HEK293 (cell line): ENCODE data around the gene LENEP.

ENCODE experiments used
- CTCF ChIA-PET: fragments of 350-600 bp; formaldehyde crosslinking; extraction: SDS; loops from one replicate; lab custom pipeline; 2021; ENCODE audit warnings: antibody characterized with exemption; lab: Yijun Ruan, JAX
- POLR2A ChIA-PET: fragments of 300-600 bp; formaldehyde crosslinking; extraction: SDS; loops from one replicate; lab custom pipeline; 2020; ENCODE audit warnings: antibody characterized with exemption, inconsistent platforms; lab: Yijun Ruan, JAX
- H3K27ac ChIP-seq: fragments of 200-500 bp; sonication (Bioruptor generic); 2 replicates; pipeline ENCODE4 v1.5.1; 2014; ENCODE audit warnings: low read depth, low read length, control low read depth, inconsistent platforms; ENCODE audit errors: extremely low read depth
- H3K36me3 ChIP-seq, 2 experiments: fragments of 200-500 bp in 1 of 2; sonication (Bioruptor generic) in 1 of 2; 1 replicate in 1 of 2; 2 replicates in 1 of 2; pipeline ENCODE4 v1.5.1; 2014 to 2017; ENCODE audit warnings: inconsistent platforms in 2 of 2, low read length in 2 of 2; ENCODE audit not compliant: control insufficient read depth in 2 of 2, insufficient read depth in 1 of 2
- H3K4me1 ChIP-seq: fragments of 200-500 bp; sonication (Bioruptor generic); 2 replicates; pipeline ENCODE4 v1.5.1; 2014; ENCODE audit warnings: mild to moderate bottlenecking, low read length, inconsistent platforms; ENCODE audit not compliant: control insufficient read depth, insufficient read depth
- H3K4me3 ChIP-seq: 2 replicates; pipeline ENCODE4 v1.5.1; 2011; ENCODE audit warnings: low read depth, mild to moderate bottlenecking, control low read depth, low read length, moderate library complexity
- H3K9me3 ChIP-seq: fragments of 200-500 bp; sonication (Bioruptor generic); 2 replicates; pipeline ENCODE4 v1.5.1; 2014; ENCODE audit warnings: low read depth, low read length, inconsistent platforms; ENCODE audit not compliant: control insufficient read depth, insufficient read depth
- IKZF3 ChIP-seq: fragments of 450-650 bp; IDR thresholded peaks from 2 replicates; pipeline ENCODE4 v1.5.0; 2018; ENCODE audit warnings: missing biosample characterization, mild to moderate bottlenecking, missing genetic modification characterization, moderate library complexity
- KLF7 ChIP-seq: fragments of 450-650 bp; formaldehyde crosslinking; IDR thresholded peaks from 2 replicates; pipeline ENCODE4 v1.5.1; 2016; ENCODE audit warnings: missing biosample characterization, missing genetic modification characterization, borderline replicate concordance
- SETDB1 ChIP-seq: IDR thresholded peaks from one replicate; pipeline ENCODE4 v1.6.1; 2017; ENCODE audit warnings: mild to moderate bottlenecking, low read length, moderate library complexity, mixed read lengths; ENCODE audit not compliant: insufficient read length
- SP3 ChIP-seq: fragments of 450-650 bp; formaldehyde crosslinking; IDR thresholded peaks from 2 replicates; pipeline ENCODE4 v1.5.1; 2016; ENCODE audit warnings: missing biosample characterization, missing genetic modification characterization
- ZIC2 ChIP-seq: fragments of 450-650 bp; formaldehyde crosslinking; IDR thresholded peaks from 2 replicates; pipeline ENCODE4 v1.5.1; 2016; ENCODE audit warnings: missing biosample characterization, missing genetic modification characterization
- ZNF148 ChIP-seq: fragments of 450-650 bp; formaldehyde crosslinking; IDR thresholded peaks from 2 replicates; pipeline ENCODE4 v1.5.0; 2017; ENCODE audit warnings: missing biosample characterization, missing genetic modification characterization, borderline replicate concordance
- ZNF239 ChIP-seq: fragments of 450-650 bp; formaldehyde crosslinking; IDR thresholded peaks from 2 replicates; pipeline ENCODE4 v1.5.1; 2016; ENCODE audit warnings: missing biosample characterization, missing genetic modification characterization
- ZNF37A ChIP-seq: fragments of 450-650 bp; IDR thresholded peaks from 2 replicates; pipeline ENCODE4 v1.5.1; 2018; ENCODE audit warnings: missing biosample characterization, missing genetic modification characterization
- ZNF571 ChIP-seq: fragments of 450-650 bp; formaldehyde crosslinking; IDR thresholded peaks from 2 replicates; pipeline ENCODE4 v1.5.0; 2017; ENCODE audit warnings: missing biosample characterization, missing genetic modification characterization
- ZNF585B ChIP-seq: fragments of 450-650 bp; formaldehyde crosslinking; IDR thresholded peaks from 2 replicates; pipeline ENCODE4 v1.5.1; 2016; ENCODE audit warnings: missing biosample characterization, missing genetic modification characterization
- ZNF596 ChIP-seq: fragments of 450-650 bp; IDR thresholded peaks from 2 replicates; pipeline ENCODE4 v1.5.0; 2018; ENCODE audit warnings: missing biosample characterization, mild to moderate bottlenecking, missing genetic modification characterization, moderate library complexity
- ZNF639 ChIP-seq: fragments of 450-650 bp; formaldehyde crosslinking; IDR thresholded peaks from 2 replicates; pipeline ENCODE4 v1.5.1; 2016; ENCODE audit warnings: missing biosample characterization, missing genetic modification characterization
- ZNF654 ChIP-seq: fragments of 450-650 bp; formaldehyde crosslinking; IDR thresholded peaks from 2 replicates; pipeline ENCODE4 v1.5.1; 2016; ENCODE audit warnings: low read depth, missing biosample characterization, missing genetic modification characterization
- ZNF660 ChIP-seq: fragments of 450-650 bp; IDR thresholded peaks from 2 replicates; pipeline ENCODE4 v1.5.1; 2018; ENCODE audit warnings: missing biosample characterization, mild to moderate bottlenecking, missing genetic modification characterization
- ZNF692 ChIP-seq: fragments of 450-650 bp; formaldehyde crosslinking; IDR thresholded peaks from 2 replicates; pipeline ENCODE4 v1.5.1; 2016; ENCODE audit warnings: missing biosample characterization, missing genetic modification characterization
- ZNF843 ChIP-seq: fragments of 450-650 bp; formaldehyde crosslinking; IDR thresholded peaks from 2 replicates; pipeline ENCODE4 v1.5.1; 2016; ENCODE audit warnings: missing biosample characterization, missing genetic modification characterization
- ZSCAN30 ChIP-seq: fragments of 450-650 bp; IDR thresholded peaks from 2 replicates; pipeline ENCODE4 v1.5.1; 2018; ENCODE audit warnings: missing biosample characterization, mild to moderate bottlenecking, missing genetic modification characterization, moderate library complexity
- ZXDB ChIP-seq: fragments of 450-650 bp; formaldehyde crosslinking; IDR thresholded peaks from 2 replicates; pipeline ENCODE4 v1.5.1; 2016; ENCODE audit warnings: missing biosample characterization, missing genetic modification characterization
- TF ChIP-seq, protein P1 (sequence below): sonication (generic); formaldehyde crosslinking; IDR thresholded peaks from 2 replicates; pipeline ENCODE4 v1.8.1; 2022; ENCODE audit warnings: mild to moderate bottlenecking, moderate library complexity, missing genetic modification reagents
- TF ChIP-seq, protein P2 (sequence below): fragments of 450-650 bp; formaldehyde crosslinking; IDR thresholded peaks from 2 replicates; pipeline ENCODE4 v1.5.1; 2016; ENCODE audit warnings: missing biosample characterization, missing genetic modification characterization

LENEP gene

DNA sequence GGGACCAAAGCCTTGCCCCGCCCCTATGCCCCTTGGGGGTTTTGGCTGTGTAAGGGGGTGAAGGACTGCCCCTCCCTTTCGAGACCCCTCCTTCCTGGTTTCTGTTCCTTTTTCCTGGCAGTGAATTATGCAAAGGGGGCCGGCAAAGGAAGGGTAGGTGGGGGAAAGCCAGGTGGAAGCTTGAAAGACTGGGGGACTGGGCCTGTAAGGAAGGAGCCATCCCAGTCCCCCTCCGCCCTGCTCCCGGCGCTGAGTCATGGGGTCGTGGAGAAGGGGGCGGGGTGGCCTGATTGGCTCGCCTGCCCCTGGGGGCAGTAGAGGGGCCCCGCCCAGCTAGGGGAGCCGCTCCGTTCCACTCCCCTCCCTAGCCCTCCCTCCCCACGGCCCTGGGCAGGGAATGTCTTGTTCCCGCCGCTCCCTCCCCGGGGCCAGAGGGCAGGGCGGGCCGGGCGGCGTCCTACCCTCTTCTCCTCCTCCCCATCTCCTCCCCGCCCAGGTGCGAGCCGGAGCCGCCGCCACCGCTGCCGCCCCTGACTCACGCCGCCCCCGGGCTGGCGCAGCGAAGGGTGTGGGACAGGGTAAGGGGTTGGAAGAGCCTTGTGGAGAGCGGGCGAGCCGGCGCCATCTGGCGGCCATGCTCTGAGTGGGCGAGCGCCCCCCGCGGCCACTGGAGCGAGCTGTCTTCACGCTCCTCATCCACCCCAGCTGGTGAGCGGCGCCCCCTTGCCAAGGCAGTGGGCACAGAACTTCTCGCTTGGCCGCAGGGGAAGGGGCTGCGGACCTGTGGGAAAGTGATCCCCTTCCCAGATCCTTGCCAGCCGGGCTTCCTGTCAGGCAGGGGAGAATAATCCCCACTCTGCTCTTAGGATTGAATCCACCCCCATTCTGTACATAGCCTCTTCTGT, 23.9 kb downstream of the LENEP start (continued):
- TF ChIP-seq IKZF3 (peak; percentile 93), ZNF148 (tag by site-specific recombination) (no peak), ZNF571 (tag by site-specific recombination) (no peak), ZNF660 (tag by site-specific recombination) (peak; percentile 88), SETDB1 (peak; percentile 19), ZSCAN30 (peak; percentile 85)
- TF ChIP-seq, all 188 proteins: peak for 83

DNA sequence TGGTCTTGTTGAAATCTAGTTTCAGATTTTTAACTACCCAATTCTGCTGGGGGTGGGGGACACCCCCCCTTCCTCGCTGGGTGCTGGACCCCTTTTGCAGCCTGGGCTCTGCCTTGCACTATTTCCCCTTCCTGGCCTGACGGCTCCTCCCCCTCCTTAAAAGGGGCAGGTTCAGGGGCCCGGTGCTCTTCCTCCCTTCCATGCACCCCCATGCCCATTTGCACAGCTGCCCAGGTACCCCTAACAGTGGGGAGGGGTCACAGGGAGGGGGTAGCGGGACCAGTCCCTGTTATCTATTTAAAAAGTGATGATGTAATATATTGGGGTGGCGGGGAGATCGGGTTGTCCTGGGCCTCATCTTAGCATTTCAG, 24.5 kb downstream of the LENEP start:
- Histone ChIP-seq H3K36me3 (peaks cover 0 to 34% of the 10 kb centered on the region in 2 experiments; a peak in 1 of 3 replicates), H3K4me3 (peak overlapping the region; percentile 31; the same call in 1 of the 2 replicates), H3K4me1 (peaks cover 3% of the 10 kb centered on the region; the same call in 1 of the 2 replicates), H3K9me3 (no peaks in the 10 kb centered on the region), H3K27ac (peak overlapping the region; percentile 48; the same call in 1 of the 2 replicates)
- ChIA-PET CTCF (interaction anchor here (0.6 to 3.3 kb wide), 31 partner anchors 11 to 331 kb away, joined by 3 to 38 read pairs (median 5); partner anchors contain the start of genes DCST1, DCST2, EFNA3 and FLAD1), POLR2A (interaction anchor here (1.0 to 2.2 kb wide), 10 partner anchors 11 to 62 kb away, joined by 3 to 12 read pairs (median 7); partner anchors contain the start of genes ADAM15, FLAD1, LENEP and PBXIP1)
- TF ChIP-seq, protein P1, sequence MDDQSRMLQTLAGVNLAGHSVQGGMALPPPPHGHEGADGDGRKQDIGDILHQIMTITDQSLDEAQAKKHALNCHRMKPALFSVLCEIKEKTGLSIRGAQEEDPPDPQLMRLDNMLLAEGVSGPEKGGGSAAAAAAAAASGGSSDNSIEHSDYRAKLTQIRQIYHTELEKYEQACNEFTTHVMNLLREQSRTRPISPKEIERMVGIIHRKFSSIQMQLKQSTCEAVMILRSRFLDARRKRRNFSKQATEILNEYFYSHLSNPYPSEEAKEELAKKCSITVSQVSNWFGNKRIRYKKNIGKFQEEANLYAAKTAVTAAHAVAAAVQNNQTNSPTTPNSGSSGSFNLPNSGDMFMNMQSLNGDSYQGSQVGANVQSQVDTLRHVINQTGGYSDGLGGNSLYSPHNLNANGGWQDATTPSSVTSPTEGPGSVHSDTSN (CRISPR knock-in tag), result no peak
- peak; percentile 19; the same call in 1 of the 2 replicates for TF ChIP-seq ZNF692 (tag by site-specific recombination)
- no peak for TF ChIP-seq ZNF654 (tag by site-specific recombination)

DNA sequence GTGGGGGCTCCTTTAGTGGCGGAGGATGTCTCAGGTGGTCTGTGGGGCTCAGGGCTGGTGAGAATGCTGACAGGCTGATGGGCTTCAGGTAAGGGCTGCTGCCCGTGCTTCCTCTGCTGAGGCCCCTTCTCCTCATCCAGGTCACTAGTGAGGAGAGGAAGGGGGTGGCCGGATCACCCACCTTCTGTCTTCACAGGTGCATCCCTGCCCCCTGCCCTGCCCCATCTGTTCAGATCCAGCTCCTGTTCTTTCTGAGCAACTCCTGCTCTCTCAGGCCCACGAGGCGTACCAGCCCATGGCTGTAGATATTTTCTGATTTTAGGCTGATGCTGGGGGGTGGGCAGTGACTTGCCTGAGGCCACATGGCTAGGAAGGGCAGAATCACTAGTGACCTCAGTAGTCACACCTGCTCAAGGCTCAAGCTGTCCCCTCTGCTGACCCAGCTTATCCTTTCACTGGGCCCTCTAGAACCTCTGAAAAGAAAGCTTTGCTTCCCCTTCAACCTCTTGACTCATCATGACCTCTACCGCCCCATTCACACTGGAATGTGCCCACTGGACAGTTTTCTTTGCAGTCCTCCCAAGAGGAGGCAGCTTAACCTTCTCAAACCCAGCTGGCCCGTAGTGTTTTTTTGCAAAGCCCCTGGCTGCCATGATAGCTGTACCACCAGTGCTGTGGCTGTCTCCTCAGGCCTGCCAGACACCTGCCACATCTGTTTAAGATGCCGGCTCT, 25.4 kb downstream of the LENEP start:
- 0 out of 2 replicates have a peak, but pooled peaks cover 3% of the 10 kb centered on the region for H3K4me1 ChIP-seq
- ChIA-PET CTCF (interaction anchor here (0.7 to 3.3 kb wide), 17 partner anchors 12 to 816 kb away, joined by 3 to 38 read pairs (median 5); partner anchors contain the start of genes DCST1, DCST2, FLAD1 and LENEP), POLR2A (interaction anchor here (0.7 to 2.2 kb wide), 2 partner anchors 32 to 46 kb away, joined by 3 to 8 read pairs; partner anchors contain the start of gene ADAM15)
- no peak overlapping the region for H3K27ac ChIP-seq
- H3K4me3 ChIP-seq, result no peak overlapping the region
- H3K9me3 ChIP-seq, result no peaks in the 10 kb centered on the region
- peaks cover 0 to 30% of the 10 kb centered on the region in 2 experiments; a peak in 1 of 3 replicates for H3K36me3 ChIP-seq
- no peak for TF ChIP-seq KLF7 (tag by site-specific recombination)
- TF ChIP-seq SP3 (tag by site-specific recombination), result no peak
- no peak for TF ChIP-seq ZNF585B (tag by site-specific recombination)
- no peak for TF ChIP-seq ZNF843 (tag by site-specific recombination)
- TF ChIP-seq ZNF639, result no peak
- no peak for TF ChIP-seq ZXDB (tag by site-specific recombination)
- no peak for TF ChIP-seq ZNF37A (tag by site-specific recombination)
- TF ChIP-seq, protein P2, sequence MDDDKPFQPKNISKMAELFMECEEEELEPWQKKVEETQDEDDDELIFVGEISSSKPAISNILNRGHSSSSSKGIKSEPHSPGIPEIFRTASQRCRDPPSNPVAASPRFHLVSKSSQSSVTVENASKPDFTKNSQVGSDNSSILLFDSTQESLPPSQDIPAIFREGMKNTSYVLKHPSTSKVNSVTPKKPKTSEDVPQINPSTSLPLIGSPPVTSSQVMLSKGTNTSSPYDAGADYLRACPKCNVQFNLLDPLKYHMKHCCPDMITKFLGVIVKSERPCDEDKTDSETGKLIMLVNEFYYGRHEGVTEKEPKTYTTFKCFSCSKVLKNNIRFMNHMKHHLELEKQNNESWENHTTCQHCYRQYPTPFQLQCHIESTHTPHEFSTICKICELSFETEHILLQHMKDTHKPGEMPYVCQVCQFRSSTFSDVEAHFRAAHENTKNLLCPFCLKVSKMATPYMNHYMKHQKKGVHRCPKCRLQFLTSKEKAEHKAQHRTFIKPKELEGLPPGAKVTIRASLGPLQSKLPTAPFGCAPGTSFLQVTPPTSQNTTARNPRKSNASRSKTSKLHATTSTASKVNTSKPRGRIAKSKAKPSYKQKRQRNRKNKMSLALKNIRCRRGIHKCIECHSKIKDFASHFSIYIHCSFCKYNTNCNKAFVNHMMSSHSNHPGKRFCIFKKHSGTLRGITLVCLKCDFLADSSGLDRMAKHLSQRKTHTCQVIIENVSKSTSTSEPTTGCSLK (tag by site-specific recombination), result no peak
- TF ChIP-seq ZNF239 (tag by site-specific recombination), result no peak
- TF ChIP-seq ZNF596 (tag by site-specific recombination), result no peak
- no peak for TF ChIP-seq ZIC2
